ENCODE results near the gene LRRN4CL.
"Not testable (repeated sequence)": the region's sequence is repeated elsewhere in the genome, so short reads cannot be mapped to it uniquely, and the experiment has no call there.

Gene LRRN4CL

GRCh38 chr11:62675415-62675814 is 13.9 kb downstream of the LRRN4CL start:
- not testable (repeated sequence) for H3K9ac ChIP-seq (ENCODE audit: low read depth, low read length); H3K27ac ChIP-seq (ENCODE audit: low read depth, low read length); H3K4me3 ChIP-seq (ENCODE audit: low read depth, low read length); H3K4me1 ChIP-seq (ENCODE audit: control insufficient read depth, insufficient read depth, low read length); H3K27me3 ChIP-seq (ENCODE audit: control insufficient read depth, insufficient read depth, low read length); H3K9me3 ChIP-seq (ENCODE audit: control insufficient read depth, insufficient read depth, low read length)
- peaks cover 41% of the 10 kb centered on the region for H3K36me3 ChIP-seq (ENCODE audit: control insufficient read depth, insufficient read depth, low read length)

- H3K9me3 ChIP-seq (ENCODE audit: control insufficient read depth, insufficient read depth, low read length) = no peaks in the 10 kb centered on the region
- no peak overlapping the region for H3K27ac ChIP-seq (ENCODE audit: low read depth, low read length)
- no peak overlapping the region for H3K9ac ChIP-seq (ENCODE audit: low read depth, low read length)
- H3K4me1 ChIP-seq (ENCODE audit: control insufficient read depth, insufficient read depth, low read length) = peaks cover 5% of the 10 kb centered on the region; the same call in 1 of the 2 replicates
- no peak overlapping the region for H3K4me3 ChIP-seq (ENCODE audit: low read depth, low read length)
- no peaks in the 10 kb centered on the region for H3K27me3 ChIP-seq (ENCODE audit: control insufficient read depth, insufficient read depth, low read length)
- H3K36me3 ChIP-seq (ENCODE audit: control insufficient read depth, insufficient read depth, low read length) = peaks cover 41% of the 10 kb centered on the region
These were observed 16.2 kb downstream of the LRRN4CL start for GRCh38 chr11:62673196-62673525.

- Histone ChIP-seq H3K4me3 (ENCODE audit: low read depth, low read length) (peak within 1 kb of the TSS; percentile 87), H3K9ac (ENCODE audit: low read depth, low read length) (peak within 1 kb of the TSS; percentile 83)
These were observed 17.5 kb downstream of the LRRN4CL start, which contains the start of the genes LBHD1 and UQCC3 for GRCh38 chr11:62671608-62672389. Gene LBHD1 (minus strand): TSS chr11:62672267. CDS start chr11:62670031, 2,236 bp downstream. Gene UQCC3 (plus strand): TSS chr11:62671673. CDS start chr11:62671746, 73 bp downstream.

GRCh38 chr11:62671236-62671607 is 18.1 kb downstream of the LRRN4CL start:
- peak overlapping the region; percentile 83 for H3K9ac ChIP-seq (ENCODE audit: low read depth, low read length)
- no peaks in the 10 kb centered on the region for H3K9me3 ChIP-seq (ENCODE audit: control insufficient read depth, insufficient read depth, low read length)
- peaks cover 11% of the 10 kb centered on the region; the same call in 1 of the 2 replicates for H3K4me1 ChIP-seq (ENCODE audit: control insufficient read depth, insufficient read depth, low read length)
- no peaks in the 10 kb centered on the region for H3K27me3 ChIP-seq (ENCODE audit: control insufficient read depth, insufficient read depth, low read length)
- H3K4me3 ChIP-seq (ENCODE audit: low read depth, low read length) = peak overlapping the region; percentile 87
- H3K27ac ChIP-seq (ENCODE audit: low read depth, low read length) = peak overlapping the region; percentile 96
- peaks cover 36% of the 10 kb centered on the region for H3K36me3 ChIP-seq (ENCODE audit: control insufficient read depth, insufficient read depth, low read length)

More at GRCh38 chr11:62671608-62672389, 17.5 kb downstream of the LRRN4CL start, which contains the start of the genes LBHD1 and UQCC3:
- Histone ChIP-seq H3K36me3 (ENCODE audit: control insufficient read depth, insufficient read depth, low read length) (peaks cover 36% of the 10 kb centered on the region), H3K27me3 (ENCODE audit: control insufficient read depth, insufficient read depth, low read length) (no peaks in the 10 kb centered on the region), H3K9me3 (ENCODE audit: control insufficient read depth, insufficient read depth, low read length) (no peaks in the 10 kb centered on the region), H3K27ac (ENCODE audit: low read depth, low read length) (peak within 1 kb of the TSS; percentile 96), H3K4me1 (ENCODE audit: control insufficient read depth, insufficient read depth, low read length) (peaks cover 5% of the 10 kb centered on the region; the same call in 1 of the 2 replicates)

GRCh38 chr11:62669420-62670161 is 19.7 kb downstream of the LRRN4CL start:
- no peaks in the 10 kb centered on the region for H3K27me3 ChIP-seq (ENCODE audit: control insufficient read depth, insufficient read depth, low read length)
- H3K4me3 ChIP-seq (ENCODE audit: low read depth, low read length) = no peak overlapping the region
- H3K9ac ChIP-seq (ENCODE audit: low read depth, low read length) = no peak overlapping the region
- peak overlapping the region; percentile 58 for H3K27ac ChIP-seq (ENCODE audit: low read depth, low read length)
- H3K4me1 ChIP-seq (ENCODE audit: control insufficient read depth, insufficient read depth, low read length) = peaks cover 12% of the 10 kb centered on the region; the same call in 1 of the 2 replicates
- H3K9me3 ChIP-seq (ENCODE audit: control insufficient read depth, insufficient read depth, low read length) = no peaks in the 10 kb centered on the region
- peaks cover 33% of the 10 kb centered on the region for H3K36me3 ChIP-seq (ENCODE audit: control insufficient read depth, insufficient read depth, low read length)

- Histone ChIP-seq H3K4me3 (ENCODE audit: low read depth, low read length) (peak overlapping the region; percentile 73; the same call in 1 of the 2 replicates), H3K9ac (ENCODE audit: low read depth, low read length) (no peak overlapping the region; the same call in 1 of the 2 replicates), H3K4me1 (ENCODE audit: control insufficient read depth, insufficient read depth, low read length) (peaks cover 12% of the 10 kb centered on the region; the same call in 1 of the 2 replicates), H3K27ac (ENCODE audit: low read depth, low read length) (peak overlapping the region; percentile 97), H3K36me3 (ENCODE audit: control insufficient read depth, insufficient read depth, low read length) (peaks cover 25% of the 10 kb centered on the region), H3K27me3 (ENCODE audit: control insufficient read depth, insufficient read depth, low read length) (no peaks in the 10 kb centered on the region), H3K9me3 (ENCODE audit: control insufficient read depth, insufficient read depth, low read length) (no peaks in the 10 kb centered on the region)
These were observed 21.9 kb downstream of the LRRN4CL start for GRCh38 chr11:62667460-62667859.

GRCh38 chr11:62666259-62666926 is 22.9 kb downstream of the LRRN4CL start:
- H3K27me3 ChIP-seq (ENCODE audit: control insufficient read depth, insufficient read depth, low read length) = no peaks in the 10 kb centered on the region
- no peaks in the 10 kb centered on the region for H3K9me3 ChIP-seq (ENCODE audit: control insufficient read depth, insufficient read depth, low read length)
- H3K4me1 ChIP-seq (ENCODE audit: control insufficient read depth, insufficient read depth, low read length) = peaks cover 12% of the 10 kb centered on the region; the same call in 1 of the 2 replicates
- H3K27ac ChIP-seq (ENCODE audit: low read depth, low read length) = peak overlapping the region; percentile 97
- peak overlapping the region; percentile 73 for H3K4me3 ChIP-seq (ENCODE audit: low read depth, low read length)
- peaks cover 30% of the 10 kb centered on the region for H3K36me3 ChIP-seq (ENCODE audit: control insufficient read depth, insufficient read depth, low read length)
- peak overlapping the region; percentile 98 for H3K9ac ChIP-seq (ENCODE audit: low read depth, low read length)

- peaks cover 12% of the 10 kb centered on the region; the same call in 1 of the 2 replicates for H3K4me1 ChIP-seq (ENCODE audit: control insufficient read depth, insufficient read depth, low read length)
- H3K27ac ChIP-seq (ENCODE audit: low read depth, low read length) = peak overlapping the region; percentile 97
- peaks cover 30% of the 10 kb centered on the region for H3K36me3 ChIP-seq (ENCODE audit: control insufficient read depth, insufficient read depth, low read length)
- peak overlapping the region; percentile 73 for H3K4me3 ChIP-seq (ENCODE audit: low read depth, low read length)
- H3K27me3 ChIP-seq (ENCODE audit: control insufficient read depth, insufficient read depth, low read length) = no peaks in the 10 kb centered on the region
- no peaks in the 10 kb centered on the region for H3K9me3 ChIP-seq (ENCODE audit: control insufficient read depth, insufficient read depth, low read length)
- H3K9ac ChIP-seq (ENCODE audit: low read depth, low read length) = peak overlapping the region; percentile 98
These were observed 23.6 kb downstream of the LRRN4CL start for GRCh38 chr11:62665599-62666258.

GRCh38 chr11:62665075-62665598 is 24.2 kb downstream of the LRRN4CL start, which contains the start of the genes C11orf98 and CSKMT:
Gene C11orf98 (minus strand): TSS chr11:62665210. CDS start chr11:62665169, 41 bp downstream.
Gene CSKMT (plus strand): TSS chr11:62665312. CDS start chr11:62665880, 568 bp downstream.
- Histone ChIP-seq H3K9me3 (ENCODE audit: control insufficient read depth, insufficient read depth, low read length) (no peaks in the 10 kb centered on the region), H3K4me1 (ENCODE audit: control insufficient read depth, insufficient read depth, low read length) (peaks cover 12% of the 10 kb centered on the region; the same call in 1 of the 2 replicates), H3K27me3 (ENCODE audit: control insufficient read depth, insufficient read depth, low read length) (no peaks in the 10 kb centered on the region), H3K27ac (ENCODE audit: low read depth, low read length) (peak within 1 kb of the TSS; percentile 97), H3K4me3 (ENCODE audit: low read depth, low read length) (peak within 1 kb of the TSS; percentile 73), H3K9ac (ENCODE audit: low read depth, low read length) (peak within 1 kb of the TSS; percentile 98), H3K36me3 (ENCODE audit: control insufficient read depth, insufficient read depth, low read length) (peaks cover 30% of the 10 kb centered on the region)
